HG03469 (cell line): ENCODE measurements around the gene DNAAF3.
"Not testable (repeated sequence)": the region's sequence is repeated elsewhere in the genome, so short reads cannot be mapped to it uniquely, and the experiment has no call there.

Experiments
- ATAC-seq: cut with Tn5 transposase; IDR thresholded peaks from one replicate; pipeline ENCODE4 v1.9.1; 2021; ENCODE audit warnings: mild to moderate bottlenecking, moderate library complexity, moderate number of reproducible peaks; ENCODE audit not compliant: unreplicated experiment

DNAAF3 gene

DNA sequence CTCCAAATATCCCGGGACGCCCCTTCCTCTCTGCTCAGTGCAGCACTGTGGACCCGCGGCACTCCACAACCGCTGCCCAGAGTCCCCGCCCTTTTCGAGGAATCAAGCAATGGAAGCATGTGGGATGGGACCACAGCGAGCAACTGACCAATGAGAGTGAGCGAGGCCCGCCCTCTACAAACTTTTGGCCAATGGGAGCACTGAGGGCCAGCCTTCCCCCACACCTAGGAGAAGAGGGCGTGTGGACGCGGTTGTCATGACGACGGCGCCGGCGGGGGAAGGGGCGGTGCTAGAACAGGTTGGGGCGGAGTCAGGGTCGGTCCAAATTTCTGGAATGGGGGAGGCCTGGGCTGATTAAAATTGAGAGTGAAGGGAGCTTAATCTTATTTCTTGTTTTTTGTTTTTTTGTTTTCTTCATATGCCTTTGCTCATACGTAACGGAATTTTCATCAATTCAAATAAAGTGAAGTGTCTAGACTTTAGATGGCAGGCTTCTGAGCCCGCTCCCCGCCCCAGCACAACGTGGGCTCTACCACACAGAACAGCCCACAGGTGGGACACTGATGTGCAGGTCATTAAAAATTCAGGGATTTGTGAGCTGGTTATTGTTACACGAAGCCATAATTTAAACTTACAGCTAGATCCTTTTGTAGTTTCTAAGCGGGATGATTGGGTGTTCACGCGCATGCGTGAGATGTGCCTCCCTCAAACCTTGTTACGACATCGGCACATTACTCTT lies at the start of gene DNAAF3:
DNAAF3 (minus strand) TSS at position 84 of the 739 bp plus-strand sequence. CDS start 200 bp downstream, outside the sequence.
- peak; percentile 67 for ATAC-seq

DNA sequence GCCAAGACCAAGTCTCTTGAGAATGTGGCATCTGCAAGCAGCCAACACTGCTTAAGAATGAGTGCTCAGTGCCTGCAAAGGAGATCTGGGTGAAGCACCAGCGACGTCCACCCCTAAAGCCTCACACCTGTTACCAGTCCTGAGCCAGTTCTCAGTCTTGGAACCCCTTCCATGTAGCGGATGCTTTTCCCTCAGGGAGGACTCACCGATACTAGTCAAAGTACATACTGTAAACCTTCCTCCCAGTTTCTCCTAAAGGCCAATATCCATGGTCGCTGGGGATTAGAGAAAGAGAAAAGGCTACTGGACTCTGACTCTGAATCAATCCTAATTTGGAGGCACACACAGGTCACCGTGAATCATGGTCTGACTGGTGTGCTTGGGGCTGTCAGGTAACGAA lies 47.1 kb upstream of the DNAAF3 start:
- no peak for ATAC-seq

DNA sequence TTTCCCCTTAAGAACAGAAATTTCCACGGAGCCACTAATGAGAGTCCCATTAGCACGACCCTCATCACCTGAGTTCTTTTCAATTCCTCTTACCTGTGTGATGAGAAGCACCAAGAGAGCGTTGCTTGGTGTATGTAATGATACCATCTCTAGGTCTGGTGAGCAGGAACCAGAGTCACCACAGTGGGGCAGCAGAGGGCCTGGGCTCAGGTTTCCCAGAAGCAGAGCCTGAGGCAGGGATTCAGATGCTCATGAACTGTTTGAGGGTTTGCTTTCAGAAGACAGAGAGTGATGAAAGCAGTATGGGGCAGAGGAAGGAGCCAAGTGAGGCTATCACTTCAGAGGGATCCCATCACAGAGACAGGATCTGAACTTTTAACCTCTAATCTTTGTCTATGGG lies 46.0 kb upstream of the DNAAF3 start:
- ATAC-seq: no peak

GRCh38 chr19:55209693-55210472 lies 43.5 kb upstream of the DNAAF3 start:
- ATAC-seq: no peak

- ATAC-seq: no peak
Observed at GRCh38 chr19:55208880-55209692, 42.7 kb upstream of the DNAAF3 start, which contains the start of gene PTPRH. Gene PTPRH, minus strand, starts transcription at chr19:55209501. Its CDS starts 68 bp downstream, at chr19:55209433.

DNA sequence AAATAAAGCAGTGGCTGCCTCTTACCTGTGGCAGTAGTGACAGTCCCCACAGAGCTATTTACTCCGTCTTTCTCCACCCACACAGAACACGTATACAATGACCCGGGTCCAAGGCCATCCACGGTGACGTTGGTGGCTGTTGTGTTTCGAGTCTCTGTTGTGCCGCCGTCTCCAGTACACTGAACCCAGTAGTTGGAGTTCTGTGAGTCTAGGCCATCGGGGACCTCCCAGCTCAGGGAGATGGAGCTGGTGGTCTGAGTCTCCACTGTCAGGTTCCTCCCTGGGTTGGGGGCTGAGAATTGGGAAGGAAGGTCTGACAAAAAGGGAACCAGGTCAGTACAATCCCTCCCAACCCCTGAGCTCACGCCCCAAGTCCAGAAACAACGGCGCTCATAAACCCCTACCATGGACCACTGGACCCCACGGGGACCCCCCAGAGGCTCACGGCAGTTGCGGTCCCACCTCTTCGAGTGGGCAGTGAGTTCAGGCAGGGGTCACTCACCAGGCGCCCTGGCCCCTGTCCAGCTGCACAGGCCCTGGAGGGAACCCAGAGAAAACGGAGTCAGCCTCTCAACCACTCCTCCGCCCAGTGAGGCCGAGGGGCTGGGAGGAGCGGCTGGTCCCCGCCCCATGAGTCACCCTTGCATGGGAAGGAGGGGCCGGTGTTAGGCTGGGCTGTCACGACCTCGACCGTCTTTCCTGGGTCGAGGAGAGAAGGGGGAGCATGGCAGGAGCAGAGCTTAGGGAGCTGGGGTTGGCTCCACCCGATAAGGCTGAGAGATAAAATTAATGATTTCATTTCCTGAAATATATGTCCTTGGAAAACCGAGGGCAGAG lies 40.5 kb upstream of the DNAAF3 start:
- ATAC-seq: no peak

- not testable (repeated sequence) for ATAC-seq
Observed at GRCh38 chr19:55202199-55202598, 35.8 kb upstream of the DNAAF3 start.

DNA sequence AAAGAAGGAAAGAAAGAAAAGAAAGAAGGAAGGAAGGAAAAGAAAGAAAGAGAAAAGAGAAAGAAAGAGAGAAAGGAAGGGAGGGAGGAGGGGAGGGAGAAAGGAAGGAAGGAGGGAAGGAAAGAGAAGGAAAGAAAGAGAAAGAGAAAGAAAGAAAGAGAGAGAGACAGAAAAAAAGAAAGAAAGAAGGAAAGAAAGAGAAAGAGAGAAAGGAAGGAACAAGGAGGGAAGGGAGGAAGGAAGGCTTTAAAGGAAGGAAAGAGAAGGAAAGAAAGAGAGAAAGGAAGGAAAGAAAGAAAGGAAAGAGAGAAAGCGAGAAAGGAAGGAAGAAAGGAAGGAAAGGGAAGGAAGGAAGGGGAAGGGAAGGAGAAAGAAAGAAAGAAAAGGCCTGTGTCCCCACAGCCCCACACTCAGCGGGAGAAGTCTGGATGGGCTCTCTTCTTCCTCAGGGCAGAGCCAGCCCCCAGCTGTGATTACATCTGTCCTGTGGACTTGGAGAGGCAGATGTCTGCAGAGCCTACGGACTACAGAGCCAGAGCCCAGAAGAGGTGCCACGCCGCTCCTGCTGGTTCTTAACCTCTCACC lies 33.3 kb upstream of the DNAAF3 start:
- ATAC-seq: no peak

DNA sequence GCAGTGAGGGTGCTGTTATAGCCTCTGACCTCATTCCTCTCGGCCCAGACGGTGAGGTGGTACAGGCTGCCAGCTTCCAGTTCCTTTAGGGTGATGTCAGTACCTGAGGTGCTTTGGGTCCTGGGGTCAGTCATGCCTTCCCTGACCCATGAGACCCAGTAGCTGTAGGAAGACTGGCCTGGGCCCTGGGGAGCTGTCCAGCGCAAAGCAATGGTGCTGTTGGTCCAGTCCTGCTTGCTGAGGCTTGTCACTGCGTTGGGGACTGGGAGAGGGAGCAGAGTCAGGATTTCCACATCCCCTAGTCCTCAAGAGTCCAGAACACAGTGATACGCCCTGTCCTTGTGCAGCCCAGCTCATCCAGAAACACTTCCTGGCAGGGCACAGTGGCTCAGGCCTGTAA lies 32.2 kb upstream of the DNAAF3 start:
- ATAC-seq: no peak

GRCh38 chr19:55197528-55197927 lies 31.1 kb upstream of the DNAAF3 start:
- ATAC-seq: no peak

- ATAC-seq: no peak
Observed at GRCh38 chr19:55196803-55197202, 30.4 kb upstream of the DNAAF3 start.

GRCh38 chr19:55193481-55193880 lies 27.1 kb upstream of the DNAAF3 start:
- ATAC-seq: no peak

GRCh38 chr19:55189403-55189835 lies 23.0 kb upstream of the DNAAF3 start:
- ATAC-seq: no peak

- no peak for ATAC-seq
Observed at GRCh38 chr19:55188625-55189024, 22.2 kb upstream of the DNAAF3 start.

DNA sequence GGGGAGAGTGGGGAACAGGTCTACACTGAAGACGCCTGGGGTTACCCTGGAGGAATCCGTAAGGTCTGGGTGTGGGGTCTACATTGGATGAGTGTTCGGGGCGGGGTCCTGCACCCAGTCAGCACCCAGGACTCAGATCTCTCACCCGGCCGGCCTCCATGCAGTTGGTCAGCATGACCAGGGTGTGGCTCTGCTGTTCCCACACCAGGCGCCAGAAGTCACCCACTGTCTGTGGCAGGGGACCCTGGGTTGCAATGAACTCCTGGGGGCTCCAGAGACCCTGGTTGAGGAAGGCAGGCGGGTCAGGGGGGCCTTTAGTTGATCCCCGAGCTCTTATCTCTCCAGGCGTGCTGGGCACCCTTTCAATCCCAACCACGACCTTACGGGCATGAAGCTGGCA lies 19.7 kb upstream of the DNAAF3 start:
- no peak for ATAC-seq

DNA sequence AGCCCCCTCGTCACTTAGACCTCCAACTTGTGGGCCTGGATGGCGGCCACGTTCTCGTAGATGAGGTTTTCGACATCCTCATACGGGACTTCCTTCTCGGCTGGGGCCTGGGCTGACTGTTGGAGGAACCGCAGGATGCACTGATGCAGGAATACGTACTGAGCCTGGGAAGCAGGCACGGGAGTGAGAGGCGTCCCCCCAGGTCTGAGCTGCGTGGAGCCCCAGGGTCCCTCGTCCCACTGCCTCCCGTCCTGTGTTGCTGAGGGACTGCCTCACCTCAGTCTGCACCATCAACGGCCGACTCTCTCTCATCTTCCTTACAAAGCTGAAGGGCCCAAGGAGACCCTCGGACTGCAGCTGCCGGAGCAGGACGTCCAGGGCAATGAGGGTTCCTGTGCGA lies 15.3 kb upstream of the DNAAF3 start:
- no peak for ATAC-seq

DNA sequence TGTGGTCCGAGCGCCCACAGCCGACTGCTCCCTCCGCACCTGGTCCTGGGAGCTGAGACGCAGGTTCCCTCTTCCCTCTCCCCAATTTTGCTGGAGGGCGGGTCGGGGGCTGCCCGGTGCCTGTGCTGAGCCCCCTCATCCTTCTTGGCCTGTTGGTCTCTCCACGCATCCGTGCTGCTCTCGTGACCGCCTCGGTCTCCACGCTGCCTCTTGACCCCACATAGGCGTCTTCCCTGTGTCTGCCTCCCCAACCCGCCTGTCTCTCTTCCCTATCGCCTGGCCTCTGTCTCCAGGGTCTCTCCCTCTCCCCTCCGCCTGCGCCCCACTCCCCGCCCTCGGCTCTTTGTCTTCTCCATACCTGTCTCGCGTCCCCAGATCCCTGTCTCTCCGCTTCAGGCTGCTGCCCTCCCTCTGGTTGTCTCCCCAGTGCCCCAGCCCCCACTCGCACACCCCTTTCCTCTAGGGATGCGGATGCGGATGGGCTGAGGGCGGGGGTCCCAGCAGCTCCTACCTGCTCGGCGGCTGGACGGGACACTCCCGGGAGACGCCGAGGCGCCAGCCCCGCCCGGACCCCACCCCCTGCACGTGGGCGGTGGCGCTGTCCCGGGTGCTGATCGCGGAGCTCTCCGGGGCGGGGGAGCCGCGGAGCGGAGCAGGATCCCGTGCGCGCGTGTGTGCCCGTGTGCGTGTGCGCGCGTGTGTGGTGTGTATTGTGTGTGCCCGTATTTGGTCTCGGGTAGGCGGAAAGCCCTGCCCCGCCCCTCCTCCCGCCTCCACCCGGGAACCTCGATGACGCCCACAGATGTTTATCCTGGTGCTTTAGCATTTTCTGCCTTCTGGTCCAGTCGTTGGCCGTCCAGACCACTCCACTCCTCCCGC lies 13.4 kb upstream of the DNAAF3 start, which contains the start of gene SYT5:
SYT5 (minus strand) TSS at position 684 of the 879 bp plus-strand sequence. CDS start 1,248 bp downstream, outside the sequence.
- no peak for ATAC-seq

DNA sequence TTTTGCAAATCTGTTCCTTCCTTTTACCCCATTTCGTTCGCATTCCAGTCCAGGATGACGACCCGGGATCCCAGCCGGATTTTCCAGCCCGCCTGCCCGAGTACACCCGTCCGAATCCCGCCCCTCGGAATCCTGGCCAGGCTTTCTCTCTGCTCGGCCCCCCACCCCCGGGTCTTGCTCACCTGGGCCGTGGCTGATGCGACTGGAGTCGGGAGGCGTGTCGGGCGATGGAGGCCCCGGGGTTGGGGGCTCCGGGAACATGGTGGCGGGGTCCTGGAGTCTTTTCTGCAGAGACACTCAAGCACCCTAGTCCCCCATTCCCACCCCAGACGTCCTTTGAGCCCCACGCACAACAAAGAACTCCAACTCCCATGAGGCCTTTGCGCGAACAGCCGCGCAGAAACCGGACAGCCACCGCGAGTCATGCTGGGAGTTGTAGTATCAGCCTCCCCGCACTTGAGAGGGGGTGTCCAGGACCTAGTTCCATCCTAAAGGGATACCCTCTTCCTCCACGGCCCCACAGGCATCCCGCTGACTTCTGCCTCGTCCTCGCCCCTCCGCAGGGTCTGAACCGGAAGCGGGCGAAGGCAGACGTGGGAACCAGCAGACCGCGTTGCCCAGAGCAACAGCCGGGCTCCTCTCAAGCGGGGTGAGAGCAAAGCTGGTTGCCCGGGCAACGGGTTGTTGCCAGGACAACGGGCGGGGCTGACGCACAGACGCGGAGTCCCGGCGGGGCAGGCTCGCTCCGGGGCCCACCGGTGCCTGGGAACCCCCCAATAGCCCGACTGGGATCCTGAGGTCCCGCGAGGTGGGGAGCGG lies 12.6 kb upstream of the DNAAF3 start:
- peak; percentile 67 for ATAC-seq
